GM10266 (cell line): ENCODE measurements around the gene ZNF263.

Source experiments
- DNase-seq: peaks from one replicate; pipeline ENCODE4 v3.0.0; 2012; ENCODE audit errors: extremely low spot score
- TF ChIP-seq, protein P1 (sequence below): IDR thresholded peaks from 2 replicates; pipeline ENCODE4 v1.5.1; 2012; ENCODE audit warnings: mild to moderate bottlenecking, low read depth; ENCODE audit not compliant: control insufficient read depth, insufficient read depth; ENCODE audit errors: missing control alignments

The ZNF263 gene

DNA sequence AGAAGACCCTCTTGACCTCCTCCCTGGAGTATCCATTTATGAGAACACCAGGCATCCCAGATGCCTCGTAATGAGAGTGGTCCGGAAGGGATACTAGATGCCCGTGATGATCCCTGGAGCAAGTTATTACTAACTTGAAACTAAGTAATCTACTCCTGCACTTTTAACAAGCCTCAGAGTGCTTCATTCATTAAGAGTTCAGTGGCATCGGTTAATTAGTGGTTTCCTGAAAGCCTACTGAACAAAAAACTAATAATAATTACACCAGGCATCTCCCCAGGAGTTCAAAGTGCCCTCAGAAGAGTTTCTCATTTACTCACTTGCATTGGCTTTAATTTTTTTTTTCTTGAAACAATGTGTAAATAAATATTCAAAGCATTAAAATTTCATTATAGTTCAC is 44.2 kb downstream of the ZNF263 start:
- TF ChIP-seq, protein P1, sequence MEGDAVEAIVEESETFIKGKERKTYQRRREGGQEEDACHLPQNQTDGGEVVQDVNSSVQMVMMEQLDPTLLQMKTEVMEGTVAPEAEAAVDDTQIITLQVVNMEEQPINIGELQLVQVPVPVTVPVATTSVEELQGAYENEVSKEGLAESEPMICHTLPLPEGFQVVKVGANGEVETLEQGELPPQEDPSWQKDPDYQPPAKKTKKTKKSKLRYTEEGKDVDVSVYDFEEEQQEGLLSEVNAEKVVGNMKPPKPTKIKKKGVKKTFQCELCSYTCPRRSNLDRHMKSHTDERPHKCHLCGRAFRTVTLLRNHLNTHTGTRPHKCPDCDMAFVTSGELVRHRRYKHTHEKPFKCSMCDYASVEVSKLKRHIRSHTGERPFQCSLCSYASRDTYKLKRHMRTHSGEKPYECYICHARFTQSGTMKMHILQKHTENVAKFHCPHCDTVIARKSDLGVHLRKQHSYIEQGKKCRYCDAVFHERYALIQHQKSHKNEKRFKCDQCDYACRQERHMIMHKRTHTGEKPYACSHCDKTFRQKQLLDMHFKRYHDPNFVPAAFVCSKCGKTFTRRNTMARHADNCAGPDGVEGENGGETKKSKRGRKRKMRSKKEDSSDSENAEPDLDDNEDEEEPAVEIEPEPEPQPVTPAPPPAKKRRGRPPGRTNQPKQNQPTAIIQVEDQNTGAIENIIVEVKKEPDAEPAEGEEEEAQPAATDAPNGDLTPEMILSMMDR, result no peak
- DNase-seq, result no peak

DNA sequence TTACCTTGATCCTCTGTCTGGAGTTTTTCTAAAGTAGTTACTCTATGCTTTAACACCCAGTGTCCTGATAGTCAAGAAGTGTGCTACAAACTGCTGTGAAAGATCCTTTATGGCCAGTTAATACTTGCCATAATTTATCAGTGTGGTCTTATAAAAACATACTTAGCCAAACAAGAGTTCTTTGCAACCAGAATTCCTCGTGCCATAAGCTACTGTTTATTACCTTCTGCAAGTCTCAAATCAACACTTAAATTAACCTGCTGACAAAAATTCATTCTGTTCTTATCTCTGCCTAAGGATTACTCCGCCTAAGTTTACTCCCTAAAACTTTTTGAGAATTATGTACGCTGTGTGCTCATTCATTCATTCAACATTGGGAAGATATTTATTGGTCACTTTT is 44.8 kb downstream of the ZNF263 start:
- no peak for DNase-seq
- TF ChIP-seq, protein P1, result no peak

DNA sequence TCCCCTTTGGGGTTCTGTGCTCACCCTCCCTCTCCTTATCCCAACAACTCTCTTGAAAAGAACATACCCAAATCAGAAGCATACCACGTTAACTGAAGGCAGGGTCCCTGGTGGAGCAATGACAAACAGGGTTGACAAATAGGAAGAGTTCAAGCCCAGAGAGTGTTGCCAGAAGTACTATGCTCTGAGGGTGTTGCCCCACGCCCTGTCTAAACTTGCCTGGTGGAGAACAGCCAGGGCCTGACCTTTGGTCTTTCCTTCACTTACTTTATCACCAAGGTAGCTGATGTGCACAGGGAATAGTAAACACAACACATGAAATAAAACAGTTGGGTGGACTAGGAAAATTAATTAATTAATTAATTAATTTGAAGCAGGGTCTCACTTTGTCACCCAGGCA is 45.4 kb downstream of the ZNF263 start:
- DNase-seq, result no peak
- TF ChIP-seq, protein P1, result no peak
